MM.1S (cell line): Measurements from ENCODE around the gene MRGPRX4.

Experiments
- DNase-seq: peaks from one replicate; pipeline ENCODE4 v3.0.0-alpha.2; 2015
- H2AFZ ChIP-seq: fragments of 300-600 bp; sonication (generic); 2 replicates; pipeline ENCODE4 v1.6.0; 2016; ENCODE audit warnings: antibody characterized with exemption, low read length
- H3F3A ChIP-seq: fragments of 300-600 bp; sonication (generic); 2 replicates; pipeline ENCODE4 v1.6.1; 2016; ENCODE audit warnings: mild to moderate bottlenecking, antibody characterized with exemption, low read length, moderate library complexity, mixed read lengths; ENCODE audit not compliant: insufficient read depth
- H3K27ac ChIP-seq: fragments of 300-600 bp; sonication (generic); 2 replicates; pipeline ENCODE4 v1.5.1; 2016; ENCODE audit warnings: mild to moderate bottlenecking, low read length
- H3K27me3 ChIP-seq: fragments of 300-600 bp; sonication (generic); replicated peaks from 2 replicates; pipeline ENCODE4 v1.6.0; 2016; ENCODE audit warnings: low read length; ENCODE audit not compliant: insufficient read depth
- H3K36me3 ChIP-seq: fragments of 300-600 bp; sonication (generic); replicated peaks from 2 replicates; pipeline ENCODE4 v1.6.1; 2016; ENCODE audit warnings: mild to moderate bottlenecking, low read length, mixed read lengths; ENCODE audit not compliant: insufficient read depth
- H3K4me1 ChIP-seq: fragments of 300-600 bp; sonication (generic); 2 replicates; pipeline ENCODE4 v1.6.1; 2016; ENCODE audit warnings: low read length, mixed read lengths
- H3K4me2 ChIP-seq: fragments of 300-600 bp; sonication (generic); 2 replicates; pipeline ENCODE4 v1.6.0; 2016; ENCODE audit warnings: low read depth, low read length
- H3K4me3 ChIP-seq: fragments of 300-600 bp; sonication (generic); 2 replicates; pipeline ENCODE4 v1.5.1; 2016; ENCODE audit warnings: low read length, mixed read lengths
- H3K79me2 ChIP-seq: fragments of 300-600 bp; sonication (generic); 2 replicates; pipeline ENCODE4 v1.6.1; 2016; ENCODE audit warnings: mixed run types, low read length, mixed read lengths
- H3K9ac ChIP-seq: fragments of 300-600 bp; sonication (generic); 2 replicates; pipeline ENCODE4 v1.6.1; 2016; ENCODE audit warnings: low read length, mixed read lengths
- H3K9me2 ChIP-seq: fragments of 300-600 bp; sonication (generic); replicated peaks from 2 replicates; pipeline ENCODE4 v1.6.1; 2016; ENCODE audit warnings: mild to moderate bottlenecking, low read length, mixed read lengths; ENCODE audit not compliant: insufficient read depth
- H3K9me3 ChIP-seq: fragments of 300-600 bp; sonication (generic); replicated peaks from 2 replicates; pipeline ENCODE4 v1.6.1; 2016; ENCODE audit warnings: mild to moderate bottlenecking, low read length, mixed read lengths; ENCODE audit not compliant: insufficient read depth
- H4K20me1 ChIP-seq: fragments of 300-600 bp; sonication (generic); 2 replicates; pipeline ENCODE4 v1.6.1; 2016; ENCODE audit warnings: mild to moderate bottlenecking, low read length, moderate library complexity, mixed read lengths; ENCODE audit not compliant: insufficient read depth
- CTCF ChIP-seq: fragments of 300-600 bp; sonication (generic); IDR thresholded peaks from 2 replicates; pipeline ENCODE4 v1.5.1; 2016; ENCODE audit warnings: antibody characterized with exemption, low read length, mixed read lengths
- EZH2 ChIP-seq: fragments of 300-600 bp; sonication (generic); optimal IDR thresholded peaks from 2 replicates; pipeline ENCODE3; 2017; ENCODE audit warnings: low read depth, mild to moderate bottlenecking, antibody characterized with exemption, low read length, mixed read lengths
- EZH2phosphoT487 ChIP-seq: fragments of 300-600 bp; sonication (generic); IDR thresholded peaks from 2 replicates; pipeline ENCODE4 v1.6.1; 2018; ENCODE audit warnings: antibody characterized with exemption, low read length

Gene MRGPRX4

GRCh38 chr11:18222814-18223421, 50.3 kb downstream of the MRGPRX4 start:
- H3K4me1 ChIP-seq = 0 out of 2 replicates have a peak, but pooled peaks cover 4% of the 10 kb centered on the region
- H3K9me3 ChIP-seq = no peaks in the 10 kb centered on the region
- no peak overlapping the region for H3K4me2 ChIP-seq
- H3K4me3 ChIP-seq = no peak overlapping the region
- TF ChIP-seq EZH2phosphoT487 (no peak), EZH2 (no peak), CTCF (no peak)
- H4K20me1 ChIP-seq = no peaks in the 10 kb centered on the region
- no peak overlapping the region for H3K27ac ChIP-seq
- no peaks in the 10 kb centered on the region for H3K27me3 ChIP-seq
- H3K9me2 ChIP-seq = no peaks in the 10 kb centered on the region
- no peak overlapping the region for H3K9ac ChIP-seq
- H2AFZ ChIP-seq = no peak overlapping the region
- DNase-seq = no peak
- no peaks in the 10 kb centered on the region for H3K79me2 ChIP-seq
- H3F3A ChIP-seq = no peaks in the 10 kb centered on the region
- no peaks in the 10 kb centered on the region for H3K36me3 ChIP-seq
